Sigmoid colon (tissue), 7 donors: ENCODE measurements around the gene SERPINA4. TPM values are rescaled to one million over a fixed set of nuclear protein-coding genes. Genes with fewer than 3 reads are reported as not detected.

Experiments
- DNase-seq: peaks from one replicate; pipeline ENCODE4 v3.0.0-alpha.2; 2019
- H3K27ac ChIP-seq, 4 donors: fragments of 200-600 bp; sonication (generic); one replicate each; pipeline ENCODE4 v1.5.1; 2016 to 2019; ENCODE audit warnings: mild to moderate bottlenecking in 1 of 4
- H3K27me3 ChIP-seq, 3 donors: fragments of 200-600 bp; sonication (generic); one replicate each; pipeline ENCODE4 v1.5.1; 2019; ENCODE audit warnings: mild to moderate bottlenecking in 1 of 3
- H3K36me3 ChIP-seq, 4 donors: fragments of 200-600 bp; sonication (generic); one replicate each; pipeline ENCODE4 v1.5.1; 2016 to 2019
- H3K4me1 ChIP-seq, 4 donors: fragments of 200-600 bp; sonication (generic); one replicate each; pipeline ENCODE4 v1.5.1; 2017 to 2019
- H3K4me3 ChIP-seq, 4 donors: fragments of 200-600 bp; sonication (generic); one replicate each; pipeline ENCODE4 v1.5.1; 2017 to 2019; ENCODE audit warnings: mild to moderate bottlenecking in 2 of 4, moderate library complexity in 1 of 4
- H3K9me3 ChIP-seq, 4 donors: fragments of 200-600 bp in 3 of 4; sonication (generic) in 3 of 4; one replicate each; pipeline versions ENCODE4 v1.5.1 to v1.6.1; 2013 to 2019
- EP300 ChIP-seq, 4 donors: sonication (generic); formaldehyde crosslinking; IDR thresholded peaks; one replicate each; pipeline ENCODE4 v1.6.1; 2017; ENCODE audit warnings: antibody characterized with exemption in 4 of 4
- POLR2A ChIP-seq, 2 donors: fragments of 450-650 bp; IDR thresholded peaks; one replicate each; pipeline ENCODE4 v1.6.1; 2016; ENCODE audit warnings: antibody characterized with exemption in 2 of 2, mild to moderate bottlenecking in 2 of 2, moderate library complexity in 2 of 2
- POLR2AphosphoS5 ChIP-seq, 4 donors: sonication (generic); formaldehyde crosslinking; IDR thresholded peaks; one replicate each; pipeline ENCODE4 v1.6.1; 2017; ENCODE audit warnings: antibody characterized with exemption in 4 of 4
- WGBS, 2 donors: extraction: QIAGEN DNeasy Blood & Tissue Kit; methylation state at CpG; one replicate each; pipeline ENCODE4 v1.1.7; 2013; 5-methylcytosine and 5-hydroxymethylcytosine counted together
- intact Hi-C: fragments of 100-400 bp; cut with DNase I; formaldehyde crosslinking; loops from one replicate; pipeline ENCODE4 v1.15.1; 2023
- polyA plus RNA-seq, 3 donors: library from polyadenylated mRNA; stranded (reverse); fragments of 200-250 nt; gene quantifications; one replicate each; pipeline ENCODE4 v1.2.3, GENCODE V29; 2013
- total RNA-seq, 4 donors: library from RNA; depleted of rRNA; stranded (reverse); fragments of >200 nt; gene quantifications; one replicate each; pipeline ENCODE4 v1.1.0, GENCODE V29; 2016
- TF ChIP-seq, protein P1 (sequence below), 4 experiments: fragments of 450-650 bp in 3 of 4; fragments of 200-600 bp in 1 of 4; IDR thresholded peaks; one replicate each; pipeline ENCODE4 v1.5.1; 2016 to 2019; ENCODE audit warnings: antibody characterized with exemption in 4 of 4, mild to moderate bottlenecking in 3 of 4, moderate library complexity in 2 of 4
- donor health status: healthy with polysubstance abuse.
- donor health status: Bipolar disorder and iron deficiency.
- donor health status: healthy.

SERPINA4 gene
- total and polyA plus RNA-seq, 7 donors: not detected

- Histone ChIP-seq H3K4me3 (no peak overlapping the region), H3K27ac (no peak overlapping the region), H3K27me3 (no peaks in the 10 kb centered on the region), H3K9me3 (peaks cover 0 to 6% (median 0%) of the 10 kb centered on the region in 4 donors), H3K36me3 (no peaks in the 10 kb centered on the region), H3K4me1 (no peaks in the 10 kb centered on the region)
- WGBS, 2 donors: 94 to 97% methylated on average over 1 of the region's 1 CpG
- no peak for DNase-seq
- intact Hi-C loops: no loop called here
- TF ChIP-seq EP300 (IDR thresholded peaks at IDR 0.05): no peak
- TF ChIP-seq, protein P1, sequence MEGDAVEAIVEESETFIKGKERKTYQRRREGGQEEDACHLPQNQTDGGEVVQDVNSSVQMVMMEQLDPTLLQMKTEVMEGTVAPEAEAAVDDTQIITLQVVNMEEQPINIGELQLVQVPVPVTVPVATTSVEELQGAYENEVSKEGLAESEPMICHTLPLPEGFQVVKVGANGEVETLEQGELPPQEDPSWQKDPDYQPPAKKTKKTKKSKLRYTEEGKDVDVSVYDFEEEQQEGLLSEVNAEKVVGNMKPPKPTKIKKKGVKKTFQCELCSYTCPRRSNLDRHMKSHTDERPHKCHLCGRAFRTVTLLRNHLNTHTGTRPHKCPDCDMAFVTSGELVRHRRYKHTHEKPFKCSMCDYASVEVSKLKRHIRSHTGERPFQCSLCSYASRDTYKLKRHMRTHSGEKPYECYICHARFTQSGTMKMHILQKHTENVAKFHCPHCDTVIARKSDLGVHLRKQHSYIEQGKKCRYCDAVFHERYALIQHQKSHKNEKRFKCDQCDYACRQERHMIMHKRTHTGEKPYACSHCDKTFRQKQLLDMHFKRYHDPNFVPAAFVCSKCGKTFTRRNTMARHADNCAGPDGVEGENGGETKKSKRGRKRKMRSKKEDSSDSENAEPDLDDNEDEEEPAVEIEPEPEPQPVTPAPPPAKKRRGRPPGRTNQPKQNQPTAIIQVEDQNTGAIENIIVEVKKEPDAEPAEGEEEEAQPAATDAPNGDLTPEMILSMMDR (IDR thresholded peaks at IDR 0.05): no peak
- TF ChIP-seq POLR2AphosphoS5 (IDR thresholded peaks at IDR 0.05): no peak
- no peak for TF ChIP-seq POLR2A (IDR thresholded peaks at IDR 0.05)
Observed at GRCh38 chr14:94557327-94557726, 3.9 kb upstream of the SERPINA4 start.

DNA sequence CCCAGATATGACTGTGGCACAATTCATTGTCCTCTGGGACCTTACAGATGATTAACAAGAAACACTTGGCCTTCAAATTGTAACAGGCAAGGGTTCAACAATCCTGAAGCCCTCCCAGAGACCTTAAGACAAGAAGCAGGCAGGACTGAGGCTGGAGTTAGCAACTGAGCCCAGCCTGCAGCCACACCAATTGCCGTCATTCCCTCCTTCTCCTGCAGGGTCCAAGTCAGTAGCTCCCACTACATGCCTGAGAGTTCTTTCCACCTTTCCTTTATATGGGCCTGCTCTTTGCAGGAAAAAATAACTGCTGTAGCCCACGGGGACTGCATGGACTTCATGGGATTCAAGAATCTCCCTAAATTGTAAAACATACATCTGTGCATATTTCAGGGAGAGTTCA is 2.4 kb upstream of the SERPINA4 start:
- Histone ChIP-seq H3K36me3 (no peaks in the 10 kb centered on the region), H3K27me3 (no peaks in the 10 kb centered on the region), H3K4me1 (no peaks in the 10 kb centered on the region), H3K9me3 (peaks cover 0 to 5% (median 0%) of the 10 kb centered on the region in 4 donors), H3K4me3 (no peak overlapping the region), H3K27ac (no peak overlapping the region)
- WGBS, 2 donors: 91 to 92% methylated on average over 2 of the region's 2 CpGs
- DNase-seq: no peak
- intact Hi-C loops: no loop called here
- TF ChIP-seq POLR2AphosphoS5 (IDR thresholded peaks at IDR 0.05): no peak
- no peak for TF ChIP-seq EP300 (IDR thresholded peaks at IDR 0.05)
- no peak for TF ChIP-seq POLR2A (IDR thresholded peaks at IDR 0.05)
- TF ChIP-seq, protein P1 (IDR thresholded peaks at IDR 0.05): no peak

DNA sequence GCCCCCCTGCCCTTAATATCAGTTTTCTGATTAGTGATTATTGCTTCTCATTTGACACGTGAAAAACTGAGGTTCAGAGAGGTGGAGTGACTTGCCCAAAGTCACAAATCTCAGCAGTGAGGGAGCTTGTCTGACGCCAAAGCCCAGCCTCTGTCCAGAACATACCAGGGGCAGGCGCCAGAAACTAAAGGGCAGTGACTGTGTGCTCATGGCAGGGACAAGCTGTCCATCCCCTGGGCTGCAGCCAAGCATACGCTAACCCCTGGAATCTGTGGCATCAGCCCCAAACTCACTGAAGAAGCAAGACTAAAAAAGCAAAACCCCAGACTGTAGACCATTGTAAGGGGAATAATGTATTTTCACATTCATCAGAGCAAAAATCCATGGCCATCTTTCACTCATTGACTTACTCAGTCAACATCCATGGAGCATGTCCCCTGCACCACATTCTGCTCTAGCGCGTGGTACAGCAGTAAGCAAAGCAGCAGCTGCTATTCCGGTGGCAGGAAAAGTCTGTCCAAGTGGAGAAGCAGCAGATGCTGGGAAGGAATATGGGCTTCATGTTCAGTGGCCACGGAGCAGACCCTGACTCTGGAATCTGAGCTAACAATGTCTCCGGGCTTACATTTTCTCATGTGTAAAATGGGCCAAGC is 1.5 kb upstream of the SERPINA4 start:
- WGBS, 2 donors: 85 to 90% methylated on average over 9 of the region's 9 CpGs
- TF ChIP-seq POLR2AphosphoS5 (IDR thresholded peaks at IDR 0.05) (no peak), EP300 (IDR thresholded peaks at IDR 0.05) (no peak), POLR2A (IDR thresholded peaks at IDR 0.05) (no peak)
- TF ChIP-seq, protein P1 (IDR thresholded peaks at IDR 0.05): no peak

DNA sequence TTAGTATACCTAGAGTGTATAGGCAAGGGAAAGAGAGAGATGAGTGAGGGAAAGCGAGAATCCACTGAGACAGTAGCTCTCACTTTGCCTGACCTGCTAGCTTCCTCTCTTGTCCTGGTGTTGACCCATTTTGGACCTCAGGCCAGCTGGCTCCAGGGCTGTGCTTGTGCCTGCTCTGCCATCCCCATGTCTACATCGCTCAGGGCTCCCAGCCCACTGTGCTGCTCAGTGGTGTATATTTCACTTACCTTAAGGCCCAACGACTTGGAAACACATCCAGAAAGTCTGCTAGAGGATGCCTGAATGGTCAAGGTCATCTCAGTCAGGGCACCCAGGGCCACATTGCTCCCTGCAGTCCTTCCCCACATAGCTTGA is 964 bp upstream of the SERPINA4 start:
- H3K4me1 ChIP-seq: no peaks in the 10 kb centered on the region
- H3K4me3 ChIP-seq: no peak overlapping the region
- H3K27me3 ChIP-seq: no peaks in the 10 kb centered on the region
- DNase-seq: no peak
- no peaks in the 10 kb centered on the region for H3K9me3 ChIP-seq
- 75 to 82% methylated on average over 3 of the region's 3 CpGs for WGBS, 2 donors
- intact Hi-C loops: no loop called here
- H3K36me3 ChIP-seq: no peaks in the 10 kb centered on the region
- TF ChIP-seq, protein P1 (IDR thresholded peaks at IDR 0.05): no peak
- no peak for TF ChIP-seq POLR2A (IDR thresholded peaks at IDR 0.05)
- no peak for TF ChIP-seq POLR2AphosphoS5 (IDR thresholded peaks at IDR 0.05)
- TF ChIP-seq EP300 (IDR thresholded peaks at IDR 0.05): no peak
- no peak overlapping the region for H3K27ac ChIP-seq

More for the DNA sequence above, 1.5 kb upstream of the SERPINA4 start:
- Histone ChIP-seq H3K4me3 (no peak overlapping the region), H3K27ac (no peak overlapping the region), H3K27me3 (no peaks in the 10 kb centered on the region), H3K36me3 (no peaks in the 10 kb centered on the region), H3K4me1 (no peaks in the 10 kb centered on the region), H3K9me3 (no peaks in the 10 kb centered on the region)
- intact Hi-C loops: no loop called here
- DNase-seq: no peak

- Histone ChIP-seq H3K36me3 (no peaks in the 10 kb centered on the region), H3K27me3 (no peaks in the 10 kb centered on the region), H3K9me3 (no peaks in the 10 kb centered on the region), H3K27ac (no peak overlapping the region), H3K4me1 (no peaks in the 10 kb centered on the region), H3K4me3 (no peak overlapping the region)
- WGBS, 2 donors: 86 to 87% methylated on average over 7 of the region's 7 CpGs
- intact Hi-C loops: no loop called here
- no peak for DNase-seq
- TF ChIP-seq POLR2A (IDR thresholded peaks at IDR 0.05): no peak
Observed at GRCh38 chr14:94561656-94562010, 391 bp downstream of the SERPINA4 start.
